ENCODE measurements around the gene STRN4. TPM values are rescaled to one million over a fixed set of nuclear protein-coding genes. Genes with fewer than 3 reads are reported as not detected.
"Not testable (repeated sequence)": the region's sequence is repeated elsewhere in the genome, so short reads cannot be mapped to it uniquely, and the experiment has no call there.

Gene STRN4
- total RNA-seq, 2 donors from 2014 or later, result 69.2 to 74.9 TPM

DNA sequence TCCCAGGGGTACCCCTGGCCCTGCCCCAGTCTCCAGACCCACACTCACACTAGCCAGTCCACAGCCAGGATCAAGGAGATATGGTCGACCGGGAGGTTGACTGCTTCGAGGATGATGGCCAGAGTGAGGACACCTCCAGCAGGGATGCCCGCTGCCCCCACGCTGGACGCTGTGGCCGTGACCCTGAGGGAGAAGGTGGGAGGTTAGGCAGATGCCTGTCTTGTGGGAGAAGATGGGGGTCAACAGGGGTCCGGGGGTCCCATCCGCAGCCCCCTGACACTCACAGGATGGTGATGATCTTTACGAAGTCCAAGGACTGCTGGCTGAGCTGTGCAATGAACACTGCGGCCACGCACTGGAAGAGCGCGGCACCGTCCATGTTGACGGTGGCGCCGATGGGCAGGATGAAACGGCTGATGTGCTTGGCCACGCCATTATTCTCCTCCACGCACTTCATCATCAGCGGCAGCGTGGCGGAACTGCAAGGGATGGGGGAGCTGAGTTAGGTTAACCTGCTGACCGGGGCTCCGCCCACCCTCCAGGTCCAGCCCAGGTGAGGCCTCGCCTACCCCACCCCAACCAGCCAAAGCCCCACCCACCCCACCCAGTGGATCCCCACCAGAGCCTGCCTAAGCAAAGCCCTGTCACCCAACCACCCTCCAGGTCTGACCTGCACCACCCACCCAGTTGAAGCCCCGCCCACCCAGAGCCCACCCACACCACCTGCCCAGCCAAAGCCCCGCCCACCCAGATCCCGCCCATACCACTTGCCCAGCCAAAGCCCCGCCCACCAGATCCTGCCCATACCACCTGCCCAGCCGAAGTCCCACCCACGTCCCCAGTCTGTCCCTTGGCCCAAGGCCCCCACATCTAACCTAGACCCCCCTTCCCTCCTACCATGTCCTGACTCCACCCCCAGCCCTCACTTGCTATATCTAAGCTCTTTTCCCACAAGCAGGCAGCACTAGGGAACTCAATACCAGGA, 31.0 kb upstream of the STRN4 start:
- ATAC-seq (peak; percentile 49), DNase-seq (peak in 1 of 2 donors; percentile 54)
- intact Hi-C loops (cut with DNase I, micrococcal nuclease), result no loop called here

DNA sequence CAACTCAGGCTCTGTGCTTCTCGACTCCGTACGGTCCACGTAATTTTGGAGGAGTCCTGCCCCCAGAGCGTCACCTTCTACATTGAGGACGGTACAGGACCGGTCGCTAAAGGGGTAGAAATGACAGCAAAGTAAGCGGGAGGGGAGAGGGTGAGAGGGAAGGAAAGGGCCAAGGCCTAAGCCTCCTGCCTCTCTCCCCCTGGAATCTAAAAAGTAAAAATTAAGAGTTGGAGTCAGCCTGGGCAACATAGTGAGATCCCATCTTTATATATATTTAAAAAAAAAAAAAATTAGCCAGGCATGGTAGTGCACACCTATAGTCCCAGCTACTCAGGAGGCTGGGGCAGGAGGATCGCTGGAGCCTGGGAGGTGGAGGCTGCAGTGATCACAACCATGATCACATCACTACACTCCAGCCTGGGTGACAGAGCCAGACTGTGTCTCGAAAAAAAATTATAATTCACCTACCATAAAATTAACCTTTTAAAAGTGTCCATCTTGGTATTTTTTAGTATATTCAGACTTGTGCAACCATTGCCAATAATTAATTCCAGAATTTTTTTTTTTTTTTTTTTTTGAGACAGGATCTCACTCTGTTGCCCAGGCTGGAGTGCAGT, 29.5 kb upstream of the STRN4 start:
- ATAC-seq, result no peak
- intact Hi-C loops (cut with DNase I, micrococcal nuclease), result no loop called here
- DNase-seq, result no peak

DNA sequence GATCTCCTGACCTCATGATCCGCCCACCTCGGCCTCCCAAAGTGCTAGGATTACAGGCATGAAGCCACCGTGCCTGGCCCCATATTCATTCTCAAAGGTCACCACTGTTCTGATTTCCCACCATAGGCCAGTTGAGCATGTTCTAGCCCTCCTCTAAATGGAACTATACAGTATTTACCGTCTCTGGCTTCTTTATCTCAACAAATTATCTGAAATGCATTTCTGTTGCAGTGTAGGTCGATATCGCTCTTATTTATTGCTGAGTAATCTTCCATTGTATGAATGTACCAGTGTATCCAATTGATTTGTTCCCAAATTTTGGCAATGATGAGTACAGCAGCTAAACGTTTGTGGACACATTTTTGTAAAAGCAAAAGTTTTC, 26.8 kb upstream of the STRN4 start:
- DNase-seq (no peak), ATAC-seq (no peak)
- intact Hi-C loops (cut with DNase I, micrococcal nuclease), result no loop called here

DNA sequence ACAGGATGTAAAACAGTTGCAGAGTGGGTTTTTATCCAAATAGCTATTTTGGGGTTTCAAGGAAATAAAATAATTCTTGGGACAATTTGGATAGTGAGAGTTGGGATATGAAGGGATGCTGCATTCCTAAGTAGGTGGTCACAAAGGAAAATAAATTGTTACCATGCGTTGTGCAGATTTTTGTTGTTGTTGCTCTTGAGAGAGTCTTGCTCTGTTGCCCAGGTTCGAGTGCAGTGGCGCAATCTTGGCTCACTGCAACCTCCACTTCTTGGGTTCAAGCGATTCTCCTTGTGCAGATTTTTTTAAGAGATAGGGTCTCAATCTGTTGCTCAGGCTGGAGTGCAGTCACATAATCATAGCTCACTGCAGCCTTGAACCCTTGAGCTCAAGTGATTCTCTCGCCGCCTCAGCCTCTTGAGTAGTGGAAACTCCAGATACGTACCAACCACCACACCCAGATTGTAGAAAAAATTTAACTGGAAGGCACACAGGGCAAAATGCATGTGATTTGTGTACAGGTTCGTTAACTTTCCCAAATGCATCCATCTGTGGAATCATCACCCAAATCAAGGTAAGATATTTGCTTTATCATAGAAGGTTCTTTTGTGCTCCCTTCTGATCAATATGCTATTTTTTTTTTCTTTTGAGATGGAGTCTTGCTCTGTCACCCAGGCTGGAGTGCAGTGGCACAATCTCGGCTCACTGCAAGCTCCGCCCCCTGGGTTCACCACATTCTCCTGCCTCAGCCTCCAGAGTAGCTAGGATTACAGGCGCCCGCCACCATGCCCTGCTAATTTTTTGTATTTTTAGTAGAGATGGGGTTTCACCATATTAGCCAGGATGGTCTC, 26.1 kb upstream of the STRN4 start:
- intact Hi-C loops (cut with DNase I, micrococcal nuclease), result no loop called here
- ATAC-seq (peak; percentile 25), DNase-seq (no peak)

DNA sequence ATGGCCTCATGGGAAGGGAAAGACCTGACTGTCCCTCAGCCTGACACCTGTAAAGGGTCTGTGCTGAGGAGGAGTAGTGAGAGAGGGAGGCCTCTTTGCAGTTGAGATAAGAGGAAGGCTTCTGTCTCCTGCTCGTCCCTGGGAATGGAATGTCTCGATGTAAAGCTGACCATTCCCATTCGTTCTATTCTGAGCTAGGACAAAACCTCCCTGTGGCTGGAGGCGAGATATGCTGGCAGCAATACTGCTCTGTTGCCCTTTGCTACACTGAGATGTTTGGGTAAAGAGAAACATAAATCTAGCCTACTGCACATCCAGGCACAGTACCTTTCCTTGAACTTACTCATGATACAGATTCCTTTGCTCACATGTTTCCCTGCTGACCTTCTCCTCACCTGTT, 22.5 kb upstream of the STRN4 start:
- DNase-seq; ATAC-seq; intact Hi-C loops (cut with DNase I, micrococcal nuclease): not testable (repeated sequence)

DNA sequence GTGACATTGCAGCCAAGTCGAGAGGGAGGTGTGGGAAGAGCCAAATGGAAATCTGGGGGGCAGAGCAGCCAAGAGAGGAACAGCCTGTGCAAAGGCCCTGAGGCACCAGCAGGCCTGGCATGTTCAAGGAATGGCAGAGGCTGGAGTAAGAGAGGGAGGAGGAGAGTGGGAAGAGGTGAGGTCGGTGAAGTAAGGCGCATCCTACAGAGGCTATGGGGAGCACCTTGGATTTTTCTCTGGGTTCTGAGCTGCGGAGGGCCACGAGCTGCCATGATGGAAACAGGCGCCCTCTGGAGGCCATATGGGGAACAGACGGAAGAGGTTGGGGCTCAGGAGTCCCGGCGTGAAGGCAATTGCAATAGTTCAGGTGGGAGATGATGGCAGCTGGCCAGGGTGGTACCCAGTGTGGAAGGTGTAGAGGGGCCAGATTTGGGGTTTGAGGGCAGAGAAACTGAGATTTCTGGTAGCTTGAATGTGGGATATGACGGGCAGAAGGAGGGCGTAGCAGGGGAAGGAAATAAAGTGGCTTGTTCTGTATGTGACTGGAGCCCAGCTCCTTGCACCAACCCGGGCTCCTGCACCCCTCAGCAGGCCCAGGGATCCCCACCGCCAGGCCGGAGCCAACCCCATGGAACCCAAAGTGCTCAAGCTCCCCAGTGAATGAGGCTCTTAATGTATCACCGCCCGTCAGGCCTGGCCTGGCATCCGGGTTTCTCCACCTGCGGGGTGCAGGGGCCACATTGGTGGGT, 20.5 kb upstream of the STRN4 start:
- intact Hi-C loops (cut with DNase I, micrococcal nuclease), result no loop called here
- ATAC-seq (no peak), DNase-seq (peak in 1 of 2 donors; percentile 60)

DNA sequence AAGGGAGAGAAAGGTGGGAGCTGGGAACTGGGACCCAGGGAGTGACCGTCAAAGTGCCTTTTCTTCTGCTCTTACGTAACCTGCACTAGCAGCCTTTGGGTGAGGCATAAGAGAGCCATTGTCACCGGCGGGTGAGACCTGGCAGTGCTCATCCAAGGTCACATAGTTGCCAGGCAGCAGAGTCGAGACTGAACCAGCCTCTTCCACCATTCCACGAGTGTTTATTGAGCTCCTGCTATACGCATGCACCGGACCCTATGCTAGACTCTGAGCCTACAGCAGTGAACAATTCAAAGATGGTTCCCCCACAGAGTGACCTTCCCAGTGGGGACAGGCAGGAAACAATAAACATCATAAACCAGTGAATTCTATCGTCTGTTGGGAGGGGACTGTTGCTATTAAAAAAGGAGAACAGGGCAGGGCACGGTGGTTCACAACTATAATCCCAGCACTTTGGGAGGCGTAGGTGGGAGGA, 18.6 kb upstream of the STRN4 start:
- intact Hi-C loops (cut with DNase I, micrococcal nuclease), result no loop called here
- DNase-seq (peak; percentile 72 to 89), ATAC-seq (peak; percentile 87)

DNA sequence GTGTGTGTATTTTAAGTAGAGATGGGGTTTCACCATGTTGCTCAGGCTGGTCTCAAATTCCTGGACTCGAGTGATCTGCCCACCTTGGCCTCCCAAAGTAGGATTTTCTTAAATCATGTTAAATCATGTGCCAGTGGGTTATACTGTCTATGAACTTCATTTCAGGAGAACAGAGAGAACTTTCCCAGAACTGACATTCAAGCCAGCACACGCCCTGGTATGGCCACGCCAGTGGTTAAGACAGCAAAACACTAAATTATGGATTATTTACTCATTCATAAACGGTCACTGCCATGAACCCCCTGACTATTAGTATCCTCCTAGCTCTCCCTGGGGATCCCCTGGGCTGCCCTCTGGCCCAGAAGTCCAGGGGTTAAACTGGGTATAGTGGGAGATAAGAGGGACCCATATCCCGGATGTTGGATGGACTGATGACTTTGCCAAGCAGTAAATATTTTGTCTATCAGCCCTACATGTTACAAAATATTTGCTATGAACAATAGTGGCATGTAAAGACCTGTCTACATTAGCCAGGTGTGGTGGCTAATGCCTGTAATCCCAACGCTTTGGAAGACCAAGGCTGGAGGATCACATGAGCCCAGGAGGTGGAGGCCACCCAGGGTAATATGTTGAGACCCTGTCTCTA, 16.1 kb upstream of the STRN4 start:
- ATAC-seq, result no peak
- intact Hi-C loops (cut with DNase I, micrococcal nuclease), result no loop called here
- no peak for DNase-seq

DNA sequence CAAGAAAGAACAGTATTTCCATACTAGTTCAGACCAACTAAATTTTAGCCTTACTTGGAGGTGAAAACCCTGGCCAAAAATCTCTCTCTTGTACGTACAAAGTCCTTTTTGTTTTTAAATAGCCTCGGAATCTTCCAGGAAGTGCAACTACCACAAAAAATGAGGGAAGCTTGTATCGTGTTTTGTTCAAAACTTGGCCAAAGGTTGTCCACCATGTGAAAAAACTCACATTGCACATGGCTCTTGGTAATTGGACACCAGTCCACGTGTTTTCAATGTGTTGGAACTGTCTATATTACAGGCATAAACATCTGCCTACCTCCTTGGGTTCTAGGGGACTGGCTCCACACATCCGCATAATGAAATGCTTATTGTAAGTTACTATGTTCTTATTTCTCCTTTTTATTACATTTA, 15.2 kb upstream of the STRN4 start:
- no peak for DNase-seq
- ATAC-seq, result no peak
- intact Hi-C loops (cut with DNase I, micrococcal nuclease), result no loop called here

DNA sequence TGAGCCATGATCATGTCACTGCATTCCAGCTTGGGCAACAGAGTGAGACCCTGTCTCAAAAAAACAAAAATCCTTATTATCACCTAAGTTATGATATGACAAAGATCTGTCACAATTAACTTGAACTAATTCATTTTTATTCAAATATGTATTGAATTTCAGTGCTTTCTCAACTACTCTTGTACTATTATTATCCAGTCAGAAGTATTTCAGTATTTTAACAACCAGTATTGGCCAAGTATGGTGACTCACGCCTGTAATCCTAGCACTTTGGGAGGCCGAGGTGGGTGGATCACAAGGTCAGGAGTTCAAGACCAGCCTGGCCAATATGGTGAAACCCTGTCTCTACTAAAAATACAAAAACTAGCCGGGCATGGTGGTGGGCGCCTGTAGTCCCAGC, 14.6 kb upstream of the STRN4 start:
- DNase-seq; ATAC-seq; intact Hi-C loops (cut with DNase I, micrococcal nuclease): not testable (repeated sequence)

DNA sequence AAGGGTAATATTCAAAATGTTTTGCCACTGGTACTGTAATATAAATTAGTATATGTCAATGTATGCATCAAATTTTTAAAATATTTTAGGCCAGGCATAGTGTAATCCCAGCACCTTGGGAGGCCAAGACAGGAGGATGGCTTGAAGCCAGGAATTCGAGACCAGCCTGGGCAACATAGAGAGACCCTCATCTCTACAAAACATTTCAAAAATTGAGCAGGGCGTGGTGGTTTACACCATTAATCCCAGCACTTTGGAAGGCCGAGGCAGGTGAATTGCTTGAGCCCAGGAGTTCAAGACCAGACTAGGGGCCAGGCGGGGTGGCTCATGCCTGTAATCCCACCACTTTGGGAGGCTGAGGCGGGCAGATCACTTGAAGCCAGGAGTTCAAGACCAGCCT, 14.1 kb upstream of the STRN4 start:
- intact Hi-C loops (cut with DNase I, micrococcal nuclease), result no loop called here
- no peak for ATAC-seq
- DNase-seq, result no peak

DNA sequence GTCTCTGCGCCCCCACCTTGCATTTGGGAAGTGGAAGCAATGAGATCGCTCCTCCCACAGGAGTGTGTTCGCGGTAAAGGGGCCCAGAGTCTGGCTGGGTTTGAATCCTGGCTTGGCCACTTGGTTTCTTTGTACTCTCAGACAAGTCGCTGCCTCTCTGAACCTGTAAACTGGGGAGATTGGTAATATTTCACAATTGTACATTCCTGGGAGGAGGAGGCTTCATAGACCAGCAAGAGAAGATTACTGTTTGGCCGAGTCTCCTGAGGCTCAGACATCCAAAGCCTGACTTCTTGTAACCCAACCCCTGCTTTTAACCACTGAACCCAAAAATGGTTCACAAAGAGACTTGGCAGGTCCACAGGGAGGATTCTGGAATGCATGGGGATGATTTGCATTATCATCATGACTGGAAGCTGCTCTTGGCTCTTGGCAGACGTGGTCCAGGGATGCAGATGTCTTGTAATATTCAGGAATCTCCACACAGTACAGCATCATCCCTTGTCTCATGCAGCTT, 13.6 kb upstream of the STRN4 start:
- no peak for ATAC-seq
- intact Hi-C loops (cut with DNase I, micrococcal nuclease), result loop anchor here in 1 of 2 donors (5.0 kb wide), 1 partner anchor 82 kb away; no protein-coding TSS in a partner anchor
- DNase-seq, result no peak

DNA sequence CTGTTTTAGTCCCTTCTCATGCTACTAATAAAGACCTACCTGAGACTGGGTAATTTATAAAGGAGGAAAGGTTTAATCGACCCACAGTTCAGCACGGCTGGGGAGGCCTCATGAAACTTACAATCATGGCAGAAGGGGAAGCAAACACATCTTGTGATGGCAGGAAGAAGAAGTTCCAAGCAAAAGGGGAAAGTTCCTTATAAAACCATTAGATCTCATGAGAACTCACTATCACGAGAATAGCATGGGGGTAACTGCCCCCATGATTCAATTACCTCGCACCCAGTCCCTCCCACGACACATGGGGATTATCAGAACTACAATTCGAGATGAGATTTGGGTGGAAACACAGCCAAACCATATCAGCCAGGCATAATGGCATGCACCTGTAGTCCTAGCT, 13.0 kb upstream of the STRN4 start:
- ATAC-seq (no peak), DNase-seq (no peak)
- intact Hi-C loops (cut with DNase I, micrococcal nuclease), result loop anchor here in 1 of 2 donors (5.0 kb wide), 1 partner anchor 83 kb away; no protein-coding TSS in a partner anchor

DNA sequence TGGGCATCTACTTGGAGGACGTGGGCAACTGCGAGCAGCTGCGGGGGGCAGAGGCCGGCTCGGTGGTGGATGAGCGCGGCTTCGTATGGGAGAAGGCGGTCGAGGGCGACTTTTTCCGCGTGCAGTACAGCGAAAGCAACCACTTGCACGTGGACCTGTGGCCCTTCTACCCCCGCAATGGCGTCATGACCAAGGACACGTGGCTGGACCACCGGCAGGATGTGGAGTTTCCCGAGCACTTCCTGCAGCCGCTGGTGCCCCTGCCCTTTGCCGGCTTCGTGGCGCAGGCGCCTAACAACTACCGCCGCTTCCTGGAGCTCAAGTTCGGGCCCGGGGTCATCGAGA, 10.3 kb upstream of the STRN4 start:
- intact Hi-C loops (cut with DNase I, micrococcal nuclease), result loop anchor here (2.0 to 5.0 kb wide), 2 partner anchors 84 to 86 kb away; no protein-coding TSS in a partner anchor
- ATAC-seq, result no peak
- DNase-seq, result no peak

DNA sequence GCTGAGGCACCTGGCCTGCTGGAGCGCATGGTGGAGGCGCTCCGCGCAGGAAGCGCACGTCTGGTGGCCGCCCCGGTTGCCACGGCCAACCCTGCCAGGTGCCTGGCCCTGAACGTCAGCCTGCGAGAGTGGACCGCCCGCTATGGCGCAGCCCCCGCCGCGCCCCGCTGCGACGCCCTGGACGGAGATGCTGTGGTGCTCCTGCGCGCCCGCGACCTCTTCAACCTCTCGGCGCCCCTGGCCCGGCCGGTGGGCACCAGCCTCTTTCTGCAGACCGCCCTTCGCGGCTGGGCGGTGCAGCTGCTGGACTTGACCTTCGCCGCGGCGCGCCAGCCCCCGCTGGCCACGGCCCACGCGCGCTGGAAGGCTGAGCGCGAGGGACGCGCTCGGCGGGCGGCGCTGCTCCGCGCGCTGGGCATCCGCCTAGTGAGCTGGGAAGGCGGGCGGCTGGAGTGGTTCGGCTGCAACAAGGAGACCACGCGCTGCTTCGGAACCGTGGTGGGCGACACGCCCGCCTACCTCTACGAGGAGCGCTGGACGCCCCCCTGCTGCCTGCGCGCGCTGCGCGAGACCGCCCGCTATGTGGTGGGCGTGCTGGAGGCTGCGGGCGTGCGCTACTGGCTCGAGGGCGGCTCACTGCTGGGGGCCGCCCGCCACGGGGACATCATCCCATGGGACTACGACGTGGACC, 9.7 kb upstream of the STRN4 start:
- no peak for DNase-seq
- ATAC-seq, result no peak
- intact Hi-C loops (cut with DNase I, micrococcal nuclease), result loop anchor here (2.0 to 5.0 kb wide), 2 partner anchors 85 to 86 kb away; no protein-coding TSS in a partner anchor

DNA sequence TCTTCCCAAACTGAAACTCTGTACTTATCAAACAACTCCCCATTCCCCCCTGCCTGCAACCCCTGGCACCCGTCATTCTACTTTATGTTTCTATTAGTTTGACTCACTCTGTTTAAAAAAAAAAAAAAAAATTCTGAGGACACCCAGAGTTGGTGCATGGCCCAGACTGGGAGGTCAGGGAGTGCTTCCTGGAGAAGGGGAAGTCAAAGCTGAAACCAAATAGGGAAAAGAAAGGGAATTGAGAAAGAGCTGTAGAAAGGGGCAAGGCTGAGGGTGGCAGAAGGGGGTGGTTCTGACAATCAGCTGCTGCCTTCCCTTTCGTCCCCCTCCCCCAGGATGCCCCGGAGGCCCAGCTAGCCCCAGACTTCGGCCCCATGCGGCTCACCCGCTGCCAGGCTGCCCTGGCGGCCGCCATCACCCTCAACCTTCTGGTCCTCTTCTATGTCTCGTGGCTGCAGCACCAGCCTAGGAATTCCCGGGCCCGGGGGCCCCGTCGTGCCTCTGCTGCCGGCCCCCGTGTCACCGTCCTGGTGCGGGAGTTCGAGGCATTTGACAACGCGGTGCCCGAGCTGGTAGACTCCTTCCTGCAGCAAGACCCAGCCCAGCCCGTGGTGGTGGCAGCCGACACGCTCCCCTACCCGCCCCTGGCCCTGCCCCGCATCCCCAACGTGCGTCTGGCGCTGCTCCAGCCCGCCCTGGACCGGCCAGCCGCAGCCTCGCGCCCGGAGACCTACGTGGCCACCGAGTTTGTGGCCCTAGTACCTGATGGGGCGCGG, 9.0 kb upstream of the STRN4 start:
- intact Hi-C loops (cut with DNase I, micrococcal nuclease), result loop anchor here in 1 of 2 donors (5.0 kb wide), 1 partner anchor 87 kb away; no protein-coding TSS in a partner anchor
- no peak for ATAC-seq
- DNase-seq, result no peak
